Ishikawa (cell line): ENCODE results near the gene RLN3.

ENCODE experiments used
- MAX ChIP-seq: IDR thresholded peaks from 2 replicates; pipeline ENCODE4 v1.6.1; 2012
- REST ChIP-seq: IDR thresholded peaks from 2 replicates; pipeline ENCODE4 v1.6.1; 2012; ENCODE audit warnings: low read depth, mild to moderate bottlenecking
- TCF12 ChIP-seq: IDR thresholded peaks from 2 replicates; pipeline ENCODE4 v1.6.1; 2012; ENCODE audit warnings: low read depth

GRCh38 chr19:13985771-13986347, 42.1 kb upstream of the RLN3 start:
- TF ChIP-seq TCF12 (no peak), MAX (no peak; the same call in 1 of the 2 replicates), REST (no peak)
